DOHH2 (cell line): ENCODE measurements around the gene XPC.

Experiments used
- H3F3A ChIP-seq: fragments of 200-600 bp; sonication (generic), shearing (Covaris generic); 2 replicates; pipeline ENCODE4 v1.6.0; 2016; ENCODE audit warnings: antibody characterized with exemption, mild to moderate bottlenecking; ENCODE audit not compliant: control insufficient read depth, insufficient read depth
- H3K27ac ChIP-seq: fragments of 200-600 bp; sonication (generic); 2 replicates; pipeline ENCODE4 v1.5.1; 2014; ENCODE audit warnings: low read depth, mild to moderate bottlenecking, low read length, moderate library complexity
- H3K27me3 ChIP-seq: fragments of 200-600 bp; sonication (generic); 2 replicates; pipeline ENCODE4 v1.6.1; 2014; ENCODE audit warnings: mild to moderate bottlenecking, low read length, mixed read lengths; ENCODE audit not compliant: control insufficient read depth
- H3K36me3 ChIP-seq: fragments of 200-600 bp; sonication (generic); 2 replicates; pipeline ENCODE4 v1.6.1; 2014; ENCODE audit warnings: mild to moderate bottlenecking, low read length, moderate library complexity, mixed read lengths; ENCODE audit not compliant: control insufficient read depth
- H3K4me1 ChIP-seq: fragments of 200-600 bp; sonication (generic); 2 replicates; pipeline ENCODE4 v1.6.1; 2014; ENCODE audit warnings: mild to moderate bottlenecking, low read length, mixed read lengths; ENCODE audit not compliant: control insufficient read depth
- H3K4me2 ChIP-seq: fragments of 200-600 bp; sonication (generic); 2 replicates; pipeline ENCODE4 v1.6.0; 2014; ENCODE audit warnings: mild to moderate bottlenecking, low read length, moderate library complexity
- H3K4me3 ChIP-seq: fragments of 200-600 bp; sonication (generic); 2 replicates; pipeline ENCODE4 v1.5.1; 2014; ENCODE audit warnings: mild to moderate bottlenecking, low read length, mixed read lengths
- H3K79me2 ChIP-seq: fragments of 200-600 bp; sonication (generic); 2 replicates; pipeline ENCODE4 v1.6.1; 2014; ENCODE audit warnings: mild to moderate bottlenecking, low read length, mixed read lengths; ENCODE audit not compliant: control insufficient read depth
- H3K9me2 ChIP-seq: fragments of 200-600 bp; sonication (generic); replicated peaks from 2 replicates; pipeline ENCODE4 v1.6.1; 2014; ENCODE audit warnings: mild to moderate bottlenecking, low read length, mixed read lengths; ENCODE audit not compliant: control insufficient read depth
- H3K9me3 ChIP-seq: fragments of 200-600 bp; sonication (generic); 2 replicates; pipeline ENCODE4 v1.6.1; 2014; ENCODE audit warnings: antibody characterized with exemption, low read length, mixed read lengths; ENCODE audit not compliant: control insufficient read depth, insufficient read depth
- H4K20me1 ChIP-seq: fragments of 200-600 bp; sonication (generic); 2 replicates; pipeline ENCODE4 v1.6.0; 2014; ENCODE audit warnings: low read depth, mild to moderate bottlenecking, antibody characterized with exemption, low read length, moderate library complexity; ENCODE audit not compliant: control insufficient read depth, insufficient read depth
- CTCF ChIP-seq: fragments of 200-600 bp; sonication (generic); IDR thresholded peaks from one replicate; pipeline ENCODE4 v1.5.1; 2014; ENCODE audit warnings: antibody characterized with exemption, mild to moderate bottlenecking, low read depth, low read length; ENCODE audit not compliant: poor library complexity, severe bottlenecking
- EZH2phosphoT487 ChIP-seq: fragments of 200-600 bp; sonication (generic); IDR thresholded peaks from 2 replicates; pipeline ENCODE4 v1.6.1; 2017; ENCODE audit warnings: borderline replicate concordance, mild to moderate bottlenecking, antibody characterized with exemption, low read length, moderate library complexity, mixed read lengths

The XPC gene

DNA sequence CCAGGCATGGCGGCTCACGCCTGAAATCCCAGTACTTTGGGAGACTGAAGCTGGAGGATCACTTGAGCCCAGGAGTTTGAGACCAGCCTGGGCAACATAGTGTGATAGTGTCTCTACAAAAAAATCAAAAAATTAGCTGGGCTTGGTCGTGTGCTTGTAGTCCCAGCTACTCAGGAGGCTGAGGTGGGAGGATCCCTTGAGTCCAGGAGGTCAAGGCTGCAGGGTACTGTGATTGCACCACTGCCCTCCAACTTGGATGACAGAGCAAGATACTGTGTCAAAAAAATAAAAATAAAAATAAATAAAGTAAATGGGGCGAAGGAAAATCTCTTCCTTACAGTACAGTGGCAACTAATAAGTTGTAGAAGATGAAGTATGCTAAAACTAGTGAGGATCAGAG is 29.8 kb upstream of the XPC start:
- H3K9me2 ChIP-seq: no peaks in the 10 kb centered on the region
- H3F3A ChIP-seq: no peaks in the 10 kb centered on the region
- H3K9me3 ChIP-seq: no peaks in the 10 kb centered on the region
- no peak overlapping the region for H3K4me3 ChIP-seq
- H3K36me3 ChIP-seq: no peaks in the 10 kb centered on the region
- H3K27me3 ChIP-seq: no peaks in the 10 kb centered on the region
- H4K20me1 ChIP-seq: no peaks in the 10 kb centered on the region
- H3K79me2 ChIP-seq: no peaks in the 10 kb centered on the region
- H3K27ac ChIP-seq: no peak overlapping the region
- peaks cover 18% of the 10 kb centered on the region for H3K4me1 ChIP-seq
- TF ChIP-seq CTCF: no peak
- no peak for TF ChIP-seq EZH2phosphoT487
- no peak overlapping the region for H3K4me2 ChIP-seq

DNA sequence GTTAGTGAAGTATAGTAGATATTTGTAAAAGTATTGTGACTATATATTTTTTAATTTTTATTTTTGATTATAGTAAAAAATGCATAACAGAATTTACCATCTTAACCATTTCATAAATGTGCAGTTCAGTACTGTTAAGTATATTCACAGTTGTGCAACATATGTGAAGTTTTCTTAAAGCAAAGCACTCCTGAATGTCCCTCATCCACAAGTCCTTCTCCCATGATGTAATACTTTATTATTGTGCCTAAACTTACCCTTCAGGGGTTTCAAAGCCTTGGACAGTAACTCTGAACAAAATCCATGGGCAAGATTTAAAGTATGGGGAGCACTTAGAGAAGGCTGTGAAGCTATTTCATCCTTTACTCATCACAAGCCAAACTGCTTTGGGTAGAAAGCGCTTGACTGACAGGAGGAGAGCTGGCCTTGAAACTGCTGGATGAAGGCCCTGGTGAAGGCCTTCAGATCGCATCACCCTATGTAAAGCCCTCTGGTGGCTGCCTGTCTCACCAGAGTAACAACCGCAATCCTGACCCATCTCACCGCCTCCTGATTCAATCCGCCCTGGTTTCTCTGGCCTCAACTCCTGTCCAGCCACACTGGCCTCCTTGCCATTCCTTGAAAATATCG is 28.3 kb upstream of the XPC start:
- H3F3A ChIP-seq: no peaks in the 10 kb centered on the region
- H3K4me2 ChIP-seq: no peak overlapping the region
- no peak overlapping the region for H3K4me3 ChIP-seq
- TF ChIP-seq CTCF (no peak), EZH2phosphoT487 (no peak)
- no peaks in the 10 kb centered on the region for H4K20me1 ChIP-seq
- H3K27ac ChIP-seq: no peak overlapping the region
- H3K4me1 ChIP-seq: peaks cover 19% of the 10 kb centered on the region
- H3K79me2 ChIP-seq: no peaks in the 10 kb centered on the region
- H3K27me3 ChIP-seq: no peaks in the 10 kb centered on the region
- H3K9me2 ChIP-seq: no peaks in the 10 kb centered on the region
- no peaks in the 10 kb centered on the region for H3K9me3 ChIP-seq
- no peaks in the 10 kb centered on the region for H3K36me3 ChIP-seq

DNA sequence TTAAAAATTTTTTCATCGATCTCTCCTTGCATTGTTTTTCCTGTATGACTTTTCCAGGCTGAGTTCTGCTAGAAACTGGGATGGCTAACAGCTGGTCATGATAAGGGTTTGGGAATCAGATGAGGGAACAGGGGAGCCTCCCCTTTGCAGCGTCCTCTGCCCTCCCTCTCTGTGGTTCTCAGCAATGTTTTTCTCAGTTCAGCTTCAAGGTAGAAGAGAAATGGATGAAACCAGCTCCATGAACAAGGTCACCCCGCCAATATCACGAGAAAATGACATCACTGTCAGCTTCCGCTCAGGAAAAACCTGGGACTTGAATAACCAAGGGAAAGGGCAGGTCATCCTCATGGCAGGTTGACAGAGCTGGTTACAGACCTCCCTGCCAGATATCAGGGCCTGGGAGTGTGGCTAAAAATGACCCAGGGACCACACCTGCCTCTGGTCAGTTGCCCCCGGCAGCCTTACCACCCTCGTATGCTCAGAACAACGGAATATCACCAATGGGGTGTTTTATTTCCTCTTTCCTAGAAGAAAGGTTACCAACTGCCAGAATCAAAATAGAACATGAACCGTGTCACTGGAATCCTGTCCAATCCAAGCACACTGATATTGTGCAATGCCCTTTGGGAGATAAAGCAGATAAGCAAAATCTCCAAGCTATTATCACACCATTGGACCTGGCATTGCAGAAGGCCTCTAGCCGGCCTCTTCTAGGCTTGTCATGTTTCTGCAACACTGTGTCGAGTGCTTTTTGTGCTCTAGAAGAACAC is 26.3 kb upstream of the XPC start:
- no peaks in the 10 kb centered on the region for H3F3A ChIP-seq
- no peaks in the 10 kb centered on the region for H3K79me2 ChIP-seq
- TF ChIP-seq EZH2phosphoT487: no peak
- no peak for TF ChIP-seq CTCF
- no peaks in the 10 kb centered on the region for H3K27me3 ChIP-seq
- H3K9me2 ChIP-seq: no peaks in the 10 kb centered on the region
- H3K36me3 ChIP-seq: peaks cover under 1% of the 10 kb centered on the region; the same call in 1 of the 2 replicates
- H3K4me3 ChIP-seq: no peak overlapping the region
- H3K27ac ChIP-seq: no peak overlapping the region
- no peaks in the 10 kb centered on the region for H4K20me1 ChIP-seq
- H3K4me2 ChIP-seq: no peak overlapping the region
- H3K4me1 ChIP-seq: peaks cover 19% of the 10 kb centered on the region
- no peaks in the 10 kb centered on the region for H3K9me3 ChIP-seq
